SK-N-SH (cell line): ENCODE data around the gene TBC1D3B. TPM values are rescaled to one million over a fixed set of nuclear protein-coding genes. Genes with fewer than 3 reads are reported as not detected.

Source experiments
- CTCF ChIA-PET: fragments of 300-600, 350-600 bp; formaldehyde crosslinking; extraction: SDS; loops from one replicate; lab custom pipeline; 2021; lab: Yijun Ruan, JAX
- POLR2A ChIA-PET: fragments of 350-600 bp; sonication (Branson Sonifier 250); formaldehyde crosslinking; extraction: SDS; loops from one replicate; lab custom pipeline; 2020; ENCODE audit warnings: antibody characterized with exemption, inconsistent platforms; lab: Yijun Ruan, JAX
- DNase-seq: peaks from one replicate; pipeline ENCODE4 v3.0.0; 2012
- H2AFZ ChIP-seq: fragments of 200-600 bp; sonication (generic); 2 replicates; pipeline ENCODE4 v1.8.1; 2016; ENCODE audit warnings: antibody characterized with exemption, mild to moderate bottlenecking, low read depth
- H3F3A ChIP-seq: fragments of 200-600 bp; sonication (generic); replicated peaks from 2 replicates; pipeline ENCODE3; 2016; ENCODE audit warnings: antibody characterized with exemption, mild to moderate bottlenecking; ENCODE audit not compliant: insufficient read depth
- H3K27ac ChIP-seq, 2 experiments: fragments of 200-500 bp in 1 of 2; fragments of 200-600 bp in 1 of 2; sonication (Bioruptor generic) in 1 of 2; sonication (generic), shearing (Covaris generic) in 1 of 2; 2 replicates each; pipeline versions ENCODE4 v1.5.1 to v1.6.1; 2014 to 2016; ENCODE audit warnings: low read depth in 2 of 2, inconsistent platforms in 1 of 2, low read length in 1 of 2, mild to moderate bottlenecking in 1 of 2, mixed read lengths in 1 of 2
- H3K27me3 ChIP-seq: fragments of 200-600 bp; sonication (generic), shearing (Covaris generic); 2 replicates; pipeline ENCODE4 v1.6.1; 2016; ENCODE audit warnings: mixed run types; ENCODE audit not compliant: insufficient read depth
- H3K36me3 ChIP-seq, 2 experiments: fragments of 200-500 bp in 1 of 2; fragments of 200-600 bp in 1 of 2; sonication (Bioruptor generic) in 1 of 2; sonication (generic) in 1 of 2; replicated peaks in 1 of 2; 2 replicates each; pipeline versions ENCODE3 to v1.5.1; 2014 to 2016; ENCODE audit warnings: low read length in 1 of 2, mild to moderate bottlenecking in 1 of 2; ENCODE audit not compliant: insufficient read depth in 2 of 2, control insufficient read depth in 1 of 2
- H3K4me1 ChIP-seq, 2 experiments: fragments of 200-500 bp in 1 of 2; fragments of 200-600 bp in 1 of 2; sonication (Bioruptor generic) in 1 of 2; sonication (generic), shearing (Covaris generic) in 1 of 2; 2 replicates each; pipeline versions ENCODE4 v1.5.1 to v1.6.1; 2014 to 2016; ENCODE audit warnings: low read depth in 1 of 2, low read length in 1 of 2, mixed run types in 1 of 2; ENCODE audit not compliant: insufficient read depth in 2 of 2, control insufficient read depth in 1 of 2
- H3K4me2 ChIP-seq: fragments of 200-600 bp; sonication (generic), shearing (Covaris generic); 2 replicates; pipeline ENCODE4 v1.6.1; 2017; ENCODE audit warnings: mixed run types
- H3K4me3 ChIP-seq, 2 experiments: fragments of 200-500 bp in 1 of 2; fragments of 200-600 bp in 1 of 2; sonication (Bioruptor generic) in 1 of 2; sonication (generic), shearing (Covaris generic) in 1 of 2; 2 replicates each; pipeline versions ENCODE4 v1.5.1 to v1.8.1; 2014 to 2016; ENCODE audit warnings: low read depth in 2 of 2, inconsistent platforms in 1 of 2, low read length in 1 of 2, mild to moderate bottlenecking in 1 of 2, mixed read lengths in 1 of 2, moderate library complexity in 1 of 2
- H3K79me2 ChIP-seq: fragments of 200-600 bp; sonication (generic); 2 replicates; pipeline ENCODE4 v1.8.1; 2017; ENCODE audit warnings: mild to moderate bottlenecking; ENCODE audit not compliant: insufficient read depth
- H3K9ac ChIP-seq: fragments of 200-600 bp; sonication (generic); 2 replicates; pipeline ENCODE4 v1.6.1; 2017; ENCODE audit warnings: mixed run types
- H3K9me2 ChIP-seq: fragments of 200-600 bp; sonication (generic); 2 replicates; pipeline ENCODE4 v1.6.1; 2017; ENCODE audit warnings: mixed run types
- H3K9me3 ChIP-seq: fragments of 200-600 bp; sonication (generic); 2 replicates; pipeline ENCODE4 v1.6.1; 2017; ENCODE audit warnings: mixed run types, mild to moderate bottlenecking, moderate library complexity
- H4K20me1 ChIP-seq: fragments of 200-600 bp; sonication (generic); 2 replicates; pipeline ENCODE4 v1.6.1; 2017; ENCODE audit warnings: mild to moderate bottlenecking, mixed run types; ENCODE audit not compliant: insufficient read depth
- EP300 ChIP-seq, 2 experiments: IDR thresholded peaks; 2 replicates each; pipeline versions ENCODE4 v1.4.0 to v1.6.1; 2012; ENCODE audit warnings: borderline replicate concordance in 1 of 2, low read depth in 1 of 2, low read length in 1 of 2
- FOXM1 ChIP-seq: IDR thresholded peaks from 2 replicates; pipeline ENCODE4 v1.4.0; 2012; ENCODE audit warnings: low read depth, mild to moderate bottlenecking
- GABPA ChIP-seq: IDR thresholded peaks from 2 replicates; pipeline ENCODE4 v1.4.0; 2012; ENCODE audit warnings: low read depth, mild to moderate bottlenecking
- GATA2 ChIP-seq: sonication (generic); formaldehyde crosslinking; IDR thresholded peaks from 2 replicates; pipeline ENCODE4 v1.5.0; 2020; ENCODE audit warnings: mild to moderate bottlenecking, missing genetic modification reagents
- JUND ChIP-seq: IDR thresholded peaks from 2 replicates; pipeline ENCODE4 v1.4.0; 2012
- MEF2A ChIP-seq: IDR thresholded peaks from 2 replicates; pipeline ENCODE4 v1.4.0; 2012; ENCODE audit warnings: low read depth, borderline replicate concordance
- NRF1 ChIP-seq: IDR thresholded peaks from 2 replicates; pipeline ENCODE4 v1.6.1; 2012; ENCODE audit warnings: low read depth, mild to moderate bottlenecking, low read length
- REST ChIP-seq: IDR thresholded peaks from 2 replicates; pipeline ENCODE4 v1.6.1; 2012; ENCODE audit warnings: mild to moderate bottlenecking, low read depth, low read length, moderate library complexity
- SIN3A ChIP-seq: IDR thresholded peaks from 2 replicates; pipeline ENCODE4 v1.6.1; 2012; ENCODE audit warnings: low read depth, mild to moderate bottlenecking, low read length, moderate library complexity, borderline replicate concordance
- TCF12 ChIP-seq: IDR thresholded peaks from 2 replicates; pipeline ENCODE4 v1.4.0; 2012
- WGBS: methylation state at CpG from one replicate; pipeline ENCODE4 v1.1.6; 2017; ENCODE audit warnings: low lambda C conversion rate; 5-methylcytosine and 5-hydroxymethylcytosine counted together
- polyA plus RNA-seq, 3 experiments: library from polyadenylated mRNA; depleted of rRNA; stranded (reverse); fragments of >200 nt; gene quantifications; 2 replicates each; pipeline ENCODE4 v1.2.3, GENCODE V29; 2012

TBC1D3B gene
- polyA plus RNA-seq, 1 of the 3 experiments (the other 2 are of a cell fraction) = 3.7 TPM

DNA sequence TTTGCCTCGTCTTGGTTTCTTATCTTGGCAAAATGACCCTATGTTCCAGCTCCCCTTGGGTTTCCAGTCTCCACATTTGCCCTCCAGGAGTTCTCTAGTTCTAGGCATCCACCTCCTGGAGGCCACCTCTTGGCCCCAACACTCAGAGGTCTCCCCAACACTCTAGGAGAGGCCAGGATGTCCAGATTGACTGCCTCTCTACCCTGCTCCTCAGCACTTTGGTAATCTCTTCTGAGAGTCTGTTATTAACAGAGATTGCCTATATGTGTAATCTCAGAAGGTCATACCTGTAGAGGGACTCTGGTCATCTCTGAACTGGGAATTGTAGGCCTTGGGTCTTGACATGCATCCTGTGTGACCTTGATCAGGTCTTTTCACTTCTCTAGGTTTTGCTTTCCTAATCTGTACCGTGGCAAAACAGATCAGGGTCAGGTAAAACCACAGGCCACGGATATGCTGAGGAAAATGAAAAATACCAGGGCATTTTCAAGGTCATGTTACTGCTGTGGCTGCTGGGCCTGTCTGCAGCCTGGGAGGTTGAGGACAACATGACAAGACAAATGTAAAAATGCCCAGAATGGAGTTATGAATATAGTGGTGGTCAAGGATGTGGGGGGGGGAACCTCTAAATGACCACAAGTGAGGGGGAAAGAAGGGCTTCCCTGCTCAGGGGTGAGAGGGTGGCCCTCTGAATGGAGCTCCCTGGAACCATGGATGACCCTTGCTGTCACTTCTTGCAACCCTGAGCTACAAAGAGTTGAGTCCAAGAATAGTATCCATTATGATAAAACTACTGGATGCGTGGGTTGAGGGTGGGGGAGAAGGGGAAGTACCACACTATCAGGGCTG lies 29.4 kb upstream of the TBC1D3B start:
- no peak overlapping the region for H3K4me3 ChIP-seq
- H4K20me1 ChIP-seq = no peaks in the 10 kb centered on the region
- H3K79me2 ChIP-seq = no peaks in the 10 kb centered on the region
- TF ChIP-seq MEF2A (no peak), EP300 (IDR thresholded peaks at IDR 0.05; ENCODE audit: borderline replicate concordance in 1 of 2, low read depth in 1 of 2, low read length in 1 of 2) (no peak), TCF12 (no peak), REST (no peak), FOXM1 (no peak)
- H3K4me2 ChIP-seq = no peak overlapping the region
- no peak for DNase-seq
- WGBS = 7% methylated on average over 4 of the region's 4 CpGs
- H3F3A ChIP-seq = no peaks in the 10 kb centered on the region
- peaks cover 20% of the 10 kb centered on the region for H3K27me3 ChIP-seq
- no peak overlapping the region for H3K27ac ChIP-seq
- no peak overlapping the region for H2AFZ ChIP-seq
- no peaks in the 10 kb centered on the region for H3K9me2 ChIP-seq
- ChIA-PET CTCF (no interaction called here), POLR2A (no interaction called here)
- H3K4me1 ChIP-seq = no peaks in the 10 kb centered on the region
- H3K9me3 ChIP-seq = no peaks in the 10 kb centered on the region
- H3K9ac ChIP-seq = no peak overlapping the region
- no peaks in the 10 kb centered on the region for H3K36me3 ChIP-seq

- H3K9me3 ChIP-seq = no peaks in the 10 kb centered on the region
- H3K27me3 ChIP-seq = peaks cover 23% of the 10 kb centered on the region
- ChIA-PET POLR2A (no interaction called here), CTCF (no interaction called here)
- H3K9me2 ChIP-seq = no peaks in the 10 kb centered on the region
- no peaks in the 10 kb centered on the region for H3K4me1 ChIP-seq
- no peaks in the 10 kb centered on the region for H3K79me2 ChIP-seq
- H3K4me2 ChIP-seq = no peak overlapping the region
- H3F3A ChIP-seq = no peaks in the 10 kb centered on the region
- no peaks in the 10 kb centered on the region for H4K20me1 ChIP-seq
- H3K27ac ChIP-seq = no peak overlapping the region
- DNase-seq = no peak
- H3K36me3 ChIP-seq = no peaks in the 10 kb centered on the region
- no peak overlapping the region for H3K4me3 ChIP-seq
- no peak for TF ChIP-seq JUND
- TF ChIP-seq GATA2 = no peak
- TF ChIP-seq GABPA = no peak
- TF ChIP-seq EP300 (IDR thresholded peaks at IDR 0.05; ENCODE audit: borderline replicate concordance in 1 of 2, low read depth in 1 of 2, low read length in 1 of 2) = no peak
- TF ChIP-seq NRF1 = no peak
- no peak for TF ChIP-seq SIN3A
- H3K9ac ChIP-seq = no peak overlapping the region
- H2AFZ ChIP-seq = no peak overlapping the region
- 29% methylated on average over 7 of the region's 7 CpGs for WGBS
Observed at GRCh38 chr17:36204724-36205500, 28.5 kb upstream of the TBC1D3B start.
